Common myeloid progenitor, CD34-positive (primary cell): ENCODE results near the gene SEC62.

Experiments used
- CTCF ChIA-PET: fragments of 350-600 bp; sonication (Branson Sonifier 250); formaldehyde crosslinking; loops from one replicate; lab custom pipeline; 2021; ENCODE audit warnings: antibody characterized with exemption; lab: Charles Lee
- POLR2A ChIA-PET: fragments of 350-600 bp; sonication (Branson Sonifier 250); formaldehyde crosslinking; loops from one replicate; lab custom pipeline; 2021; ENCODE audit warnings: antibody characterized with exemption; lab: Charles Lee
- DNase-seq, 3 donors: peaks; one replicate each; pipeline versions ENCODE4 v3.0.0 to v3.0.0-alpha.2; 2013
- H3K27ac ChIP-seq, 2 experiments: 1 replicate in 1 of 2; 2 replicates in 1 of 2; pipeline ENCODE4 v1.7.0; 2013; ENCODE audit warnings: inconsistent platforms in 2 of 2, low read length in 2 of 2, mild to moderate bottlenecking in 2 of 2, low read depth in 1 of 2, moderate library complexity in 1 of 2; ENCODE audit not compliant: severe bottlenecking in 2 of 2, insufficient read depth in 1 of 2, poor library complexity in 1 of 2
- H3K27me3 ChIP-seq, 5 experiments: replicated peaks in 2 of 5; 1 replicate in 3 of 5; 2 replicates in 2 of 5; pipeline versions ENCODE4 v1.6.1 to v1.7.0; 2013; ENCODE audit warnings: low read length in 4 of 5, mild to moderate bottlenecking in 2 of 5, moderate library complexity in 2 of 5, inconsistent platforms in 1 of 5; ENCODE audit not compliant: insufficient read depth in 5 of 5, control insufficient read depth in 4 of 5
- H3K36me3 ChIP-seq, 4 experiments: 1 replicate in 2 of 4; 2 replicates in 2 of 4; pipeline versions ENCODE4 v1.6.1 to v1.7.0; 2013; ENCODE audit warnings: low read length in 3 of 4, control low read depth in 1 of 4, mild to moderate bottlenecking in 1 of 4; ENCODE audit not compliant: control insufficient read depth in 4 of 4, insufficient read depth in 4 of 4
- H3K4me1 ChIP-seq, 4 experiments: 1 replicate in 3 of 4; 2 replicates in 1 of 4; pipeline versions ENCODE4 v1.6.1 to v1.7.1; 2013; ENCODE audit warnings: low read length in 3 of 4, mild to moderate bottlenecking in 3 of 4, control low read depth in 1 of 4, inconsistent platforms in 1 of 4, moderate library complexity in 1 of 4; ENCODE audit not compliant: control insufficient read depth in 4 of 4, insufficient read depth in 4 of 4; ENCODE audit errors: control extremely low read depth in 1 of 4
- H3K4me3 ChIP-seq, 7 experiments: 1 replicate in 4 of 7; 2 replicates in 3 of 7; pipeline versions ENCODE4 v1.5.1 to v1.7.0; 2013; ENCODE audit warnings: mild to moderate bottlenecking in 7 of 7, low read length in 6 of 7, moderate library complexity in 6 of 7, inconsistent platforms in 2 of 7, low read depth in 2 of 7, control low read depth in 1 of 7; ENCODE audit not compliant: insufficient read depth in 4 of 7, control insufficient read depth in 1 of 7; ENCODE audit errors: extremely low read depth in 1 of 7
- H3K9me3 ChIP-seq, 5 experiments: 1 replicate in 4 of 5; 2 replicates in 1 of 5; pipeline versions ENCODE4 v1.6.1 to v1.7.1; 2013; ENCODE audit warnings: low read length in 4 of 5, mild to moderate bottlenecking in 2 of 5, inconsistent platforms in 1 of 5, low read depth in 1 of 5, moderate library complexity in 1 of 5; ENCODE audit not compliant: control insufficient read depth in 4 of 5, insufficient read depth in 2 of 5; ENCODE audit errors: control extremely low read depth in 1 of 5
- WGBS: methylation state at CpG from one replicate; pipeline ENCODE4 v1.1.5; 2013; ENCODE audit not compliant: insufficient coverage; 5-methylcytosine and 5-hydroxymethylcytosine counted together

Gene SEC62

GRCh38 chr3:169952045-169952444, 14.6 kb upstream of the SEC62 start:
- CTCF ChIA-PET: no interaction called here
- POLR2A ChIA-PET: no interaction called here

DNA sequence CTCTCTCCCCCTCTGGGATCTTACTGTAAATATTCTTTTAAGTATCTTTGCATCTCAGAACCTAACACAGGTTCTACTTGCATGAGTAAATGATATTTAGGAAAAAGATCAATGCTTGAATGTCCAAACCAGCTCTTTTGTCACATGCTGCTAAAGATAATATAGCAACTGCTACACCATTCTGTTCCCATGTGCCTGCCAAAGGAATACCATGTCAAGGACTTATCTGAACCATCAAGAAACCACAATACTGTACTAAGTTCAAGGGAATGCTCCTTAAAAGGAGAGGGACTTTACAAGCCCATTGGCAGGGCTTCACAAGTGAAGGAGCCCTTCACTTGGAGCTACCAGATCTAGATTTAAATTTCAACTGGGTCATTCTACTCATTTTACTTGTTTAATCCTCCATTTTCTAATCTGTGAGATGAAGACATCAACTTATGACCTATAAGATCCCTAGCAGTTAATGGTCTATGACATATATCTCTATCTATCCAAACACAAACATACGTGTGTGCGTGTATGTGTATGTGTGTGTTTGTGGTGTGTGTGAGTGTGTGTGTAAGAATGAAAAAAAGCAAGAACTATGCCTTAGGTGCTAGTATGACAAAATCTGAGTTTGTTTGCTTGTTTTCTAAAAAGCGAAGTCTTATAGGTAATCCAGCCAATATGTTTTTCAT, 13.0 kb upstream of the SEC62 start:
- no peaks in the 10 kb centered on the region for H3K27me3 ChIP-seq
- no peaks in the 10 kb centered on the region for H3K36me3 ChIP-seq
- ChIA-PET POLR2A (no interaction called here), CTCF (interaction anchor here (1.3 to 3.7 kb wide), 2 partner anchors 13 to 128 kb away, joined by 3 to 13 read pairs; partner anchors contain the start of gene SEC62)
- H3K9me3 ChIP-seq: no peaks in the 10 kb centered on the region
- H3K4me3 ChIP-seq: no peak overlapping the region
- peaks cover 0 to 17% (median 2%) of the 10 kb centered on the region in 4 experiments for H3K4me1 ChIP-seq
- WGBS: no CpG with 5 or more reads among the region's 3 CpGs
- DNase-seq: no peak
- no peak overlapping the region for H3K27ac ChIP-seq

More at GRCh38 chr3:169952045-169952444, 14.6 kb upstream of the SEC62 start:
- 100% methylated on average over 1 of the region's 1 CpG for WGBS
- H3K27ac ChIP-seq: no peak overlapping the region
- H3K9me3 ChIP-seq: no peaks in the 10 kb centered on the region
- DNase-seq: no peak
- H3K36me3 ChIP-seq: no peaks in the 10 kb centered on the region
- peaks cover 0 to 17% (median 2%) of the 10 kb centered on the region in 4 experiments for H3K4me1 ChIP-seq
- no peaks in the 10 kb centered on the region for H3K27me3 ChIP-seq
- H3K4me3 ChIP-seq: no peak overlapping the region

DNA sequence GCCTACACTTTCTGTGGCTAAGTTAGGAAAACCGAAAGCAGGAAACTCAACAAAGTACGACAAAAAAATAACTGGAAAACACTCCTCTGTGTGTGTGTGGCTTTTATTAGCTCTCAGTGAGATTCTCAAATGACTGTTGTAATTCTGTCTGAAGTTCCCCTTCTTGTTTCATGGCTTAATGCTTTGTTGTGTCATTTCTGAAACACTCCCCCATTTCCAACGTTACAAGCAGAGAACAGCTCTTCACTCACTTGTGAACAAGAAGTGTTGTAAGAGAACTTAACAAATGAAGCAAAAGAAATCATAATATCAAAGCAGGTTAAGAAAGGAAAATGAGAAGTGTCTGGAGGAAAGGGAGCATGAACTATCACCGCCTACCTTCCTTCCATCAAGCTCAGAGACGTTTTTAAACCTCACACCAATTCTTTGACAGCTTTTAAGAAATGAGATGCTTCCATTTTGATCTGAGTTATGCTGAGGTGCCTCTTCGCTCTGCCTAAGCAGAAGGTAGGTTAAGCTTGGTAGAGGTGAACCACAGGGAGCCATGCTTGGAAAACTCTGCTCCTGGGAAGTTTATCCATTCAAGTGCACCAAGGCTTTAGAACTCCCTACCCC, 12.4 kb upstream of the SEC62 start:
- POLR2A ChIA-PET: no interaction called here

DNA sequence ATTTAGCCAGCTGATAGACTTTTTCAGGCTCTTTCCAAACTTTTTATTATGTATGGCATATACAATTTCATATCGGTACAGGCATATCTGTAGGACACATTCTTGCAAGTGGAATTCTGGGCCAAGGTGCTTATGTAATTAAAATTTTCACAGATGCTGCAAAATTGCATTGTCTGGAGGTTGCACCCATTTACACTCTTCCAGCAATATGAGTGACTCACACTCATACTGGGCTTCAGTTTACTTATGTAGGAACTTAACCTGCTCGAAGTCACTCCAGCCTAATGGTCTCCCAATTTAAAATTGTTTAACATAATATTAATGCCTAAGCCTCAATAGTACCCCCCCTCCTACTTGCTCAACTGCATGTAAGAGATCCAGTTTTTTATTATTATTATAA, 11.2 kb upstream of the SEC62 start:
- peaks cover 0 to 17% (median 2%) of the 10 kb centered on the region in 4 experiments for H3K4me1 ChIP-seq
- H3K9me3 ChIP-seq: no peaks in the 10 kb centered on the region
- H3K4me3 ChIP-seq: no peak overlapping the region
- no peak for DNase-seq
- no peaks in the 10 kb centered on the region for H3K36me3 ChIP-seq
- 100% methylated on average over 1 of the region's 2 CpGs for WGBS
- CTCF ChIA-PET: interaction anchor here (3.7 kb wide), 1 partner anchor 11 kb away, joined by 13 read pairs; the partner anchor contains the start of gene SEC62
- H3K27ac ChIP-seq: no peak overlapping the region
- POLR2A ChIA-PET: no interaction called here
- H3K27me3 ChIP-seq: no peaks in the 10 kb centered on the region

More for the DNA sequence above, 12.4 kb upstream of the SEC62 start:
- Histone ChIP-seq H3K27ac (no peak overlapping the region), H3K27me3 (no peaks in the 10 kb centered on the region), H3K4me1 (peaks cover 0 to 17% (median 2%) of the 10 kb centered on the region in 4 experiments), H3K36me3 (no peaks in the 10 kb centered on the region), H3K9me3 (no peaks in the 10 kb centered on the region), H3K4me3 (no peak overlapping the region)
- WGBS: 89% methylated on average over 1 of the region's 6 CpGs
- CTCF ChIA-PET: interaction anchor here (1.3 to 3.7 kb wide), 2 partner anchors 12 to 129 kb away, joined by 3 to 13 read pairs; partner anchors contain the start of gene SEC62
- peak in 2 of 3 donors; percentile 67 to 76 for DNase-seq

DNA sequence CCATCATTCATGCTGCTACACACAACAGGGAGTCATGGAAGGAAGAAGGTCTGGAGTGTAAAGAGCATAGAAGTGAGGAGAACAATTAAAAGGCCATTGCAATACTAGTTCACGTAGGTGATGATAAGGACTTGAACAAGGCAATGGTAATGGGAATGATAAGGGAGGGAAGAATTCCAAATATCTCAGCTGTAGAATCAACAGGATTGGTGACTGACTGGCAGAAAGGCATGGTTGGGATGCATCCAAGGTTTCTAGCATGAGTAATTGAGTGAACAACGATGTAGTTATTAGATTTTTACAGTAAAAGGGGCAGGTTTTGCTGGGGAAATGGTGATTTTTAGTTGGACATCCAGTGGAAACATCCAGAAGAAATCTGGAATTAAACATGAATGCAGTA, 2.4 kb upstream of the SEC62 start:
- ChIA-PET POLR2A (no interaction called here), CTCF (interaction anchor here (2.9 to 4.2 kb wide), 2 partner anchors 15 to 100 kb away, joined by 10 to 26 read pairs; no protein-coding TSS in a partner anchor)
- Histone ChIP-seq H3K27me3 (no peaks in the 10 kb centered on the region), H3K4me3 (no peak overlapping the region), H3K27ac (no peak overlapping the region), H3K9me3 (no peaks in the 10 kb centered on the region), H3K4me1 (peaks cover 11 to 21% (median 14%) of the 10 kb centered on the region in 4 experiments), H3K36me3 (no peaks in the 10 kb centered on the region)
- WGBS: 96% methylated on average over 2 of the region's 2 CpGs
- DNase-seq: no peak

- POLR2A ChIA-PET: interaction anchor here (1.1 kb wide), 1 partner anchor 201 kb away, joined by 3 read pairs; the partner anchor contains the start of gene TERC
- H3K27ac ChIP-seq: peak overlapping the region; percentile 87 to 92
- CTCF ChIA-PET: interaction anchor here (1.1 to 4.2 kb wide), 8 partner anchors 10 to 112 kb away, joined by 3 to 26 read pairs (median 10); no protein-coding TSS in a partner anchor
- H3K27me3 ChIP-seq: no peaks in the 10 kb centered on the region
- H3K4me1 ChIP-seq: peaks cover 11 to 23% (median 14%) of the 10 kb centered on the region in 4 experiments
- 61% methylated on average over 14 of the region's 21 CpGs for WGBS
- H3K4me3 ChIP-seq: peak overlapping the region; percentile 57 to 98 (median 90)
- no peak for DNase-seq
- no peaks in the 10 kb centered on the region for H3K9me3 ChIP-seq
- no peaks in the 10 kb centered on the region for H3K36me3 ChIP-seq
These were observed 812 bp upstream of the SEC62 start for GRCh38 chr3:169965562-169966427.
